GM23338 (cell line): ENCODE data around the gene WDR62.

Source experiments
- POLR2AphosphoS5 ChIP-seq: IDR thresholded peaks from 2 replicates; pipeline ENCODE4 v1.6.1; 2016; ENCODE audit warnings: antibody characterized with exemption, low read depth
- REST ChIP-seq: IDR thresholded peaks from one replicate; pipeline ENCODE4 v1.6.1; 2018; ENCODE audit warnings: antibody characterized with exemption; ENCODE audit not compliant: unreplicated experiment
- ZNF114 ChIP-seq: fragments of 250-450 bp; sonication (Bioruptor Pico); IDR thresholded peaks from 2 replicates; pipeline ENCODE4 v1.5.0; 2020; ENCODE audit warnings: mild to moderate bottlenecking, moderate library complexity
- TF ChIP-seq, protein P1 (sequence below), 2 experiments: fragments of 200-600 bp in 1 of 2; sonication (generic) in 1 of 2; conservative IDR thresholded peaks; 2 replicates each; pipeline versions ENCODE4 v1.5.1 to v1.6.1; 2016 to 2017; ENCODE audit warnings: antibody characterized with exemption in 2 of 2, low read depth in 2 of 2, mild to moderate bottlenecking in 2 of 2, moderate library complexity in 1 of 2

- TF ChIP-seq, protein P1, sequence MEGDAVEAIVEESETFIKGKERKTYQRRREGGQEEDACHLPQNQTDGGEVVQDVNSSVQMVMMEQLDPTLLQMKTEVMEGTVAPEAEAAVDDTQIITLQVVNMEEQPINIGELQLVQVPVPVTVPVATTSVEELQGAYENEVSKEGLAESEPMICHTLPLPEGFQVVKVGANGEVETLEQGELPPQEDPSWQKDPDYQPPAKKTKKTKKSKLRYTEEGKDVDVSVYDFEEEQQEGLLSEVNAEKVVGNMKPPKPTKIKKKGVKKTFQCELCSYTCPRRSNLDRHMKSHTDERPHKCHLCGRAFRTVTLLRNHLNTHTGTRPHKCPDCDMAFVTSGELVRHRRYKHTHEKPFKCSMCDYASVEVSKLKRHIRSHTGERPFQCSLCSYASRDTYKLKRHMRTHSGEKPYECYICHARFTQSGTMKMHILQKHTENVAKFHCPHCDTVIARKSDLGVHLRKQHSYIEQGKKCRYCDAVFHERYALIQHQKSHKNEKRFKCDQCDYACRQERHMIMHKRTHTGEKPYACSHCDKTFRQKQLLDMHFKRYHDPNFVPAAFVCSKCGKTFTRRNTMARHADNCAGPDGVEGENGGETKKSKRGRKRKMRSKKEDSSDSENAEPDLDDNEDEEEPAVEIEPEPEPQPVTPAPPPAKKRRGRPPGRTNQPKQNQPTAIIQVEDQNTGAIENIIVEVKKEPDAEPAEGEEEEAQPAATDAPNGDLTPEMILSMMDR (conservative IDR thresholded peaks at IDR 0.05; ENCODE audit: low read depth in 2 of 2): no peak
- no peak for TF ChIP-seq POLR2AphosphoS5
- TF ChIP-seq REST: no peak
- TF ChIP-seq ZNF114 (CRISPR knock-in tag): no peak
These were observed 31.6 kb downstream of the WDR62 start for GRCh38 chr19:36086326-36086725.
